ENCODE data around the gene HP1BP3.

The HP1BP3 gene

GRCh38 chr1:20704390-20705202 is 82.5 kb downstream of the HP1BP3 start:
- no peak overlapping the region for H3K27ac ChIP-seq
- H4K20me1 ChIP-seq (ENCODE audit: insufficient read depth) = no peaks in the 10 kb centered on the region
- TF ChIP-seq CTCF (conservative IDR thresholded peaks at IDR 0.05; ENCODE audit: low read depth, low read length) = no peak
- H3K4me3 ChIP-seq (IDR thresholded peaks at IDR 0.05; ENCODE audit: insufficient read depth, low read depth, low read length) = no peak overlapping the region
- H3K27me3 ChIP-seq (ENCODE audit: insufficient read depth, low read depth) = peaks cover 29% of the 10 kb centered on the region; the same call in 1 of the 2 replicates
- H3K9ac ChIP-seq = no peak overlapping the region
- no peaks in the 10 kb centered on the region for H3K79me2 ChIP-seq (ENCODE audit: insufficient read depth, low read depth)
- H3K4me2 ChIP-seq = no peak overlapping the region
- H2AFZ ChIP-seq (ENCODE audit: low read depth) = no peak overlapping the region
- H3K36me3 ChIP-seq (ENCODE audit: insufficient read depth) = no peaks in the 10 kb centered on the region
- no peaks in the 10 kb centered on the region for H3K4me1 ChIP-seq (ENCODE audit: low read depth, poor library complexity, severe bottlenecking)

GRCh38 chr1:20703124-20703756 is 83.9 kb downstream of the HP1BP3 start:
- no peak overlapping the region for H3K4me3 ChIP-seq (IDR thresholded peaks at IDR 0.05; ENCODE audit: insufficient read depth, low read depth, low read length)
- no peak for TF ChIP-seq CTCF (conservative IDR thresholded peaks at IDR 0.05; ENCODE audit: low read depth, low read length)
- H3K9ac ChIP-seq = no peak overlapping the region
- no peaks in the 10 kb centered on the region for H3K4me1 ChIP-seq (ENCODE audit: low read depth, poor library complexity, severe bottlenecking)
- H3K36me3 ChIP-seq (ENCODE audit: insufficient read depth) = no peaks in the 10 kb centered on the region
- H3K79me2 ChIP-seq (ENCODE audit: insufficient read depth, low read depth) = no peaks in the 10 kb centered on the region
- H3K27ac ChIP-seq = no peak overlapping the region
- H3K4me2 ChIP-seq = no peak overlapping the region
- H3K27me3 ChIP-seq (ENCODE audit: insufficient read depth, low read depth) = peaks cover 19% of the 10 kb centered on the region; the same call in 1 of the 2 replicates
- no peaks in the 10 kb centered on the region for H4K20me1 ChIP-seq (ENCODE audit: insufficient read depth)
- no peak overlapping the region for H2AFZ ChIP-seq (ENCODE audit: low read depth)

GRCh38 chr1:20702416-20702815 is 84.7 kb downstream of the HP1BP3 start:
- Histone ChIP-seq H3K27ac (no peak overlapping the region), H3K9ac (no peak overlapping the region), H3K36me3 (ENCODE audit: insufficient read depth) (no peaks in the 10 kb centered on the region), H3K4me3 (IDR thresholded peaks at IDR 0.05; ENCODE audit: insufficient read depth, low read depth, low read length) (no peak overlapping the region), H2AFZ (ENCODE audit: low read depth) (no peak overlapping the region), H3K4me1 (ENCODE audit: low read depth, poor library complexity, severe bottlenecking) (no peaks in the 10 kb centered on the region), H4K20me1 (ENCODE audit: insufficient read depth) (no peaks in the 10 kb centered on the region), H3K4me2 (no peak overlapping the region), H3K27me3 (ENCODE audit: insufficient read depth, low read depth) (peaks cover 19% of the 10 kb centered on the region; the same call in 1 of the 2 replicates), H3K79me2 (ENCODE audit: insufficient read depth, low read depth) (no peaks in the 10 kb centered on the region)
- no peak; the same call in 1 of the 2 replicates for TF ChIP-seq CTCF (conservative IDR thresholded peaks at IDR 0.05; ENCODE audit: low read depth, low read length)

GRCh38 chr1:20701847-20702246 is 85.3 kb downstream of the HP1BP3 start:
- Histone ChIP-seq H3K79me2 (ENCODE audit: insufficient read depth, low read depth) (no peaks in the 10 kb centered on the region), H3K27me3 (ENCODE audit: insufficient read depth, low read depth) (peaks cover 14% of the 10 kb centered on the region; the same call in 1 of the 2 replicates), H3K4me1 (ENCODE audit: low read depth, poor library complexity, severe bottlenecking) (no peaks in the 10 kb centered on the region), H3K9ac (no peak overlapping the region), H3K27ac (no peak overlapping the region), H2AFZ (ENCODE audit: low read depth) (no peak overlapping the region), H3K4me3 (IDR thresholded peaks at IDR 0.05; ENCODE audit: insufficient read depth, low read depth, low read length) (no peak overlapping the region), H3K36me3 (ENCODE audit: insufficient read depth) (no peaks in the 10 kb centered on the region), H4K20me1 (ENCODE audit: insufficient read depth) (no peaks in the 10 kb centered on the region), H3K4me2 (no peak overlapping the region)
- TF ChIP-seq CTCF (conservative IDR thresholded peaks at IDR 0.05; ENCODE audit: low read depth, low read length) = no peak

Data from KMS-11 (cell line).